HepG2 (cell line): Measurements from ENCODE around the gene CDC14A. TPM values are rescaled to one million over a fixed set of nuclear protein-coding genes. Genes with fewer than 3 reads are reported as not detected.

ENCODE experiments used
- CAMTA2 ChIP-seq: sonication (generic); formaldehyde crosslinking; IDR thresholded peaks from 2 replicates; pipeline ENCODE4 v1.4.0; 2020; ENCODE audit warnings: mild to moderate bottlenecking, missing genetic modification reagents, borderline replicate concordance
- CBX1 ChIP-seq: IDR thresholded peaks from one replicate; pipeline ENCODE4 v1.6.1; 2016; ENCODE audit warnings: antibody characterized with exemption, low read depth
- CSRNP2 ChIP-seq: sonication (generic); formaldehyde crosslinking; conservative IDR thresholded peaks from 2 replicates; pipeline ENCODE4 v1.8.0; 2022; ENCODE audit warnings: low read depth, missing genetic modification reagents
- FIP1L1 ChIP-seq: fragments of 200-400 bp; formaldehyde crosslinking; IDR thresholded peaks from 2 replicates; pipeline ENCODE4 v1.6.1; 2018; ENCODE audit warnings: low read depth, mild to moderate bottlenecking, low read length, moderate library complexity, borderline replicate concordance; ENCODE audit not compliant: insufficient read depth
- HMGA1 ChIP-seq: sonication (generic); formaldehyde crosslinking; conservative IDR thresholded peaks from 2 replicates; pipeline ENCODE4 v1.4.0; 2020; ENCODE audit warnings: missing genetic modification reagents
- HNF4G ChIP-seq, 2 experiments: sonication (generic) in 1 of 2; formaldehyde crosslinking in 1 of 2; IDR thresholded peaks; 2 replicates each; pipeline versions ENCODE4 v1.4.0 to v1.6.1; 2011 to 2020; ENCODE audit warnings: borderline replicate concordance in 2 of 2, low read depth in 2 of 2, mild to moderate bottlenecking in 2 of 2, low read length in 1 of 2, missing genetic modification reagents in 1 of 2, moderate library complexity in 1 of 2
- MIER2 ChIP-seq: IDR thresholded peaks from 2 replicates; pipeline ENCODE4 v1.6.1; 2016; ENCODE audit warnings: missing biosample characterization, missing genetic modification reagents
- NPAS2 ChIP-seq: sonication (generic); formaldehyde crosslinking; IDR thresholded peaks from 2 replicates; pipeline ENCODE4 v1.8.0; 2022; ENCODE audit warnings: mild to moderate bottlenecking, missing genetic modification reagents, borderline replicate concordance
- POGZ ChIP-seq: sonication (generic); formaldehyde crosslinking; IDR thresholded peaks from 2 replicates; pipeline ENCODE4 v1.4.0; 2020; ENCODE audit warnings: mild to moderate bottlenecking, missing genetic modification reagents
- SOX6 ChIP-seq, 2 experiments: fragments of 450-650 bp in 1 of 2; sonication (generic) in 1 of 2; formaldehyde crosslinking in 1 of 2; IDR thresholded peaks; 2 replicates each; pipeline versions ENCODE4 v1.4.0 to v1.6.1; 2017 to 2020; ENCODE audit warnings: antibody characterized with exemption in 1 of 2, mild to moderate bottlenecking in 1 of 2, missing genetic modification reagents in 1 of 2
- SP5 ChIP-seq: IDR thresholded peaks from 2 replicates; pipeline ENCODE4 v1.6.1; 2016; ENCODE audit warnings: low read depth, borderline replicate concordance
- SPEN ChIP-seq: sonication (generic); formaldehyde crosslinking; IDR thresholded peaks from 2 replicates; pipeline ENCODE4 v1.5.1; 2020; ENCODE audit warnings: low read depth, mild to moderate bottlenecking, missing genetic modification reagents
- TBX3 ChIP-seq: fragments of 450-650 bp; IDR thresholded peaks from 2 replicates; pipeline ENCODE4 v1.6.1; 2017; ENCODE audit warnings: antibody characterized with exemption, mild to moderate bottlenecking, inconsistent platforms, borderline replicate concordance
- ZBTB14 ChIP-seq: sonication (generic); formaldehyde crosslinking; IDR thresholded peaks from 2 replicates; pipeline ENCODE4 v1.4.0; 2020; ENCODE audit warnings: missing genetic modification reagents
- ZNF136 ChIP-seq: sonication (generic); formaldehyde crosslinking; IDR thresholded peaks from 2 replicates; pipeline ENCODE4 v1.8.1; 2022; ENCODE audit warnings: low read depth, mild to moderate bottlenecking, moderate library complexity, missing genetic modification reagents
- ZNF282 ChIP-seq: fragments of 450-650 bp; IDR thresholded peaks from 2 replicates; pipeline ENCODE4 v1.6.1; 2018; ENCODE audit not compliant: partially characterized antibody
- ZNF30 ChIP-seq: sonication (generic); formaldehyde crosslinking; IDR thresholded peaks from 2 replicates; pipeline ENCODE4 v1.5.0; 2020; ENCODE audit warnings: mild to moderate bottlenecking, missing genetic modification reagents
- ZNF567 ChIP-seq: sonication (generic); formaldehyde crosslinking; IDR thresholded peaks from 2 replicates; pipeline ENCODE4 v1.8.1; 2023; ENCODE audit warnings: mild to moderate bottlenecking, missing genetic modification reagents, borderline replicate concordance
- ZNF687 ChIP-seq: sonication (generic); formaldehyde crosslinking; IDR thresholded peaks from 2 replicates; pipeline ENCODE4 v1.5.1; 2020; ENCODE audit warnings: mild to moderate bottlenecking, missing genetic modification reagents, moderate library complexity
- polyA plus RNA-seq, 8 experiments: library from polyadenylated mRNA; depleted of rRNA in 3 of 8; stranded (reverse) in 7 of 8; unstranded in 1 of 8; fragments of >200 nt; fragmentation: Illumina TruSeq in 4 of 8; extraction: Trizol in 4 of 8; gene quantifications; 2 replicates each; pipeline versions ENCODE4 v1.2.1 to v1.2.3, GENCODE V29; 2011 to 2016; ENCODE audit warnings: low read depth in 4 of 8, missing spikeins in 1 of 8, mixed read lengths in 1 of 8; ENCODE audit not compliant: insufficient read depth in 1 of 8
- total RNA-seq, 5 experiments: library from RNA; depleted of rRNA; stranded (reverse); fragments of >200 nt; fragmentation: Illumina TruSeq; extraction: Trizol; gene quantifications; 2 replicates each; pipeline ENCODE4 v1.2.3, GENCODE V29; 2016; ENCODE audit warnings: low read depth in 1 of 5
- TF ChIP-seq, protein P1 (sequence below): IDR thresholded peaks from 2 replicates; pipeline ENCODE4 v1.6.1; 2016; ENCODE audit warnings: low read depth

Gene CDC14A
- total and polyA plus RNA-seq, 2 of the 13 experiments (the other 11 are each of a cell fraction or from before 2014, with no cell fraction given), result 2.8 to 4.9 TPM

DNA sequence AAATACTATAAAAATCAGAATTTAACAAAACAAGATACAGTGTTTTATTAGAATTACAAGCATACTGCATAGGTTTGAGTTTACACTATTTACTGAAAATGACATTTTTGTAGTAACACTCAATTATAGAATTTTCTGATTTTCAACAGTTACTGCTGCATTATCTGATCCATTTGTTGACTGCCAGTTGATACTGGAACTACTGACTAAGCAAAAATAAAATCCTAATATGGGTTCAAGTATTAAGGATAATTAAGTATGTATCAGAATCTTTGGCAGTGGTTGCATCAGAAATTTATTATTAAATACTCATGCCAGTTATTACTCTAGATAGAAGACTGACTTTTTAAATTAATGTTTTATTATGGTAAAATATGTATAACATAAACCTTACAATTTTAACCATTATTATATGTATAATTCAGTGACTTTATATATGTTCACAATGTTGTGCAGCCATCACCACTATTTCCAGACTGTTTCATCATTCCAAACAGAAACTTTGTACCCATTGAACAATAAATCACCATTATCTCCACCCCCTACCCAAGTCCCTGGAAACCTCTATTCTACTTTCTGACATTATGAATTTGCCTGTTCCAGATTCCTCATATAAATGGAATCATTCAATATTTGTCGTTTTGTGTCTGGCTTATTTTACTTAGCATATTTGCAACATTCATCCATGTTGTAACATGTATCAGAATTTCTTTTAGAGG lies 127.5 kb downstream of the CDC14A start (continued):
- TF ChIP-seq ZNF282 (no peak), TBX3 (no peak), ZNF136 (CRISPR knock-in tag) (no peak), MIER2 (CRISPR knock-in tag) (no peak), CBX1 (no peak), ZNF567 (CRISPR knock-in tag) (no peak), HNF4G (IDR thresholded peaks at IDR 0.05; ENCODE audit: borderline replicate concordance, low read depth, low read length) (peak; percentile 47; the same call in 1 of the 2 replicates), HNF4G (CRISPR knock-in tag; IDR thresholded peaks at IDR 0.05; ENCODE audit: borderline replicate concordance, low read depth) (no peak), SOX6 (IDR thresholded peaks at IDR 0.05) (no peak), SOX6 (CRISPR knock-in tag; IDR thresholded peaks at IDR 0.05) (peak; percentile 69; the same call in 1 of the 2 replicates), HMGA1 (no peak), SP5 (CRISPR knock-in tag) (peak; percentile 76; the same call in 1 of the 2 replicates), CSRNP2 (no peak), SPEN (CRISPR knock-in tag) (no peak), ZNF30 (CRISPR knock-in tag) (no peak), ZNF687 (CRISPR knock-in tag) (no peak), ZBTB14 (no peak), FIP1L1 (no peak), CAMTA2 (CRISPR knock-in tag) (no peak), POGZ (peak; percentile 62), NPAS2 (CRISPR knock-in tag) (no peak)
- TF ChIP-seq, protein P1, sequence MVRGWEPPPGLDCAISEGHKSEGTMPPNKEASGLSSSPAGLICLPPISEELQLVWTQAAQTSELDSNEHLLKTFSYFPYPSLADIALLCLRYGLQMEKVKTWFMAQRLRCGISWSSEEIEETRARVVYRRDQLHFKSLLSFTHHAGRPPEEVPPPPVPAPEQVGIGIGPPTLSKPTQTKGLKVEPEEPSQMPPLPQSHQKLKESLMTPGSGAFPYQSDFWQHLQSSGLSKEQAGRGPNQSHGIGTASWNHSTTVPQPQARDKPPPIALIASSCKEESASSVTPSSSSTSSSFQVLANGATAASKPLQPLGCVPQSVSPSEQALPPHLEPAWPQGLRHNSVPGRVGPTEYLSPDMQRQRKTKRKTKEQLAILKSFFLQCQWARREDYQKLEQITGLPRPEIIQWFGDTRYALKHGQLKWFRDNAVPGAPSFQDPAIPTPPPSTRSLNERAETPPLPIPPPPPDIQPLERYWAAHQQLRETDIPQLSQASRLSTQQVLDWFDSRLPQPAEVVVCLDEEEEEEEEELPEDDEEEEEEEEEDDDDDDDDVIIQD (CRISPR knock-in tag), result peak; percentile 86; the same call in 1 of the 2 replicates
